Stimulated activated CD8-positive, alpha-beta memory T cell treated with anti-CD3 and anti-CD28 coated beads, Interleukin-12 subunit alpha, Interleukin-12 subunit beta, amount 100 ng/mL, for 24 hours (primary cell): ENCODE measurements around the gene DEF6.
A peak's percentile ranks its signal among the peaks of the same experiment; 100 is the strongest.
"Not testable (repeated sequence)": the region's sequence is repeated elsewhere in the genome, so short reads cannot be mapped to it uniquely, and the experiment has no call there.

Experiments
- DNase-seq: peaks from one replicate; pipeline ENCODE4 v3.0.0-alpha.2; 2020; ENCODE audit errors: extremely low read depth

Gene DEF6

DNA sequence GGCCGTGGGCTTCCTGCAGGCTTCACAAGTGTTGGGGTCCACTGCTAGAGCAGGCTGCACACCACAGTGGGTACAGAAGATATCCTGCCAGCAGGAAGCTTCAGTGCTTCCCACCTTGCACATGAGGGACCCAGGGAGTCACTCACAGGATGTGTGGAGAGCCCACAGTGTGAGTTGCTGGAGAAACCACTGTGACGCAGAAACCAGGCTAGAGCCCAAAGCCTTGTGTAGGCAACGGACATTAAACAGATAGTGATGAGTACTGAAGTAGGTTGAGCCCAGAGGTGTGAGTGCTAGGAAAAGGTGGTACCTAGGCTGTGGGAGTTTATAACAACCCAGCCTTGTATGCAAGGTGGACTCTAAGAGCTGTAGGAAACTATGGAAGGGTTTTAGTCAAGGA lies 18.9 kb upstream of the DEF6 start:
- DNase-seq, result no peak

DNA sequence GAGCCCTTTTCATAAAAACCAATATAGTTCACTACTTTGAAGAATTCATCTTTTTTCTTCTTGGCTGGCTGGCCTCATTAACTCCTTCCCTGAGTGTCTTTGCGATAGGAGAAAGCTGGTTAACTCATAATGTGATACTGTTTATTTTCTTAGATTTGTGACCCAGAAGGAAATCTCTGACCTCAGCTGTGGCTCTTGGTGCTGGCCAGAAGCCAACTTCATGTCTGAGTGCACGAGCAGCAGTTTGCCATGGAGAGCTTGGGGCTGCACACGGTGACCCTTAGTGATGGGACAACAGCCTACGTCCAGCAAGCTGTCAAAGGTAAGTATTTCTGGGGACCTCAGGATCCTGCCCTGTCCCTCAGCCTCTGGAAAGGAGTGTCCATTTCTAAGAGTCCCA lies 16.7 kb upstream of the DEF6 start:
- no peak for DNase-seq

DNA sequence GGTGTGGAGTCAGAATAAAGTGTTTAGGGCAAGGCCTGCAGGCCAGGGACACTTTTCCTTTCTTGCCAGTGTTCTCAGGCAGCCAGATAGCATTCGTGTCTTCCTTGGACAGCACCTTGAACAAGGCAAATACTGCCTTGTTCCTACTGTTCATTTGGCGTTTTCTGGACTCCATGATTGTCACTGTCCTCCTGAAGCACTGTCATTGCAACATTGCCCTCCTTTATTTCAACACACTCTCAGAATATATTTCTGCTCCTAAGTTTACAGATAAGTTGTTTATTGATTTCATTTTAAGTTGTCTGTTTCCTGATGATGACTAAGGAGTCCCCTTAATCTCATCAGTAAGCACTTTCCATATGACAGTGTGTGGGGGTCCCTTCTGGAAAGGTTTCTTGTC lies 15.1 kb upstream of the DEF6 start:
- DNase-seq, result no peak

DNA sequence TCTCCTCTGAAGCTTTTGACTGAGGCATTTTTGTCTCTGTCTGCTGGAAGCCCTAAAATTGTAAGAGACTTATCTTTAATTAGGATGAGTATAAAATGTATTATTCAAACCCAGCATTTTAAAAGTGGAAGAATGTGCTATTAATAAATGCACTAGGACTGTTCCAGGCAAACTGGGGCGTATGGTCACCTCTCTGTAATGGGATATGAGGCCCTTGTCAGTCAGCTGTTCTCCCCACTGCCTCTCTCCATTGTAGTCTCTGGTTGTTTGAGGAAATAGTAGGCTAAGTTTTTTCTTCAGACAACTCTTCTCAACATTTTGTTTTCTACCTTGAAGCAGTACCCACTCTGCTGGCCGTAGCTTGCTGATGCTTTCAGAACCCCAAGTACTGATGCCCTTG lies 14.3 kb upstream of the DEF6 start:
- DNase-seq, result no peak

DNA sequence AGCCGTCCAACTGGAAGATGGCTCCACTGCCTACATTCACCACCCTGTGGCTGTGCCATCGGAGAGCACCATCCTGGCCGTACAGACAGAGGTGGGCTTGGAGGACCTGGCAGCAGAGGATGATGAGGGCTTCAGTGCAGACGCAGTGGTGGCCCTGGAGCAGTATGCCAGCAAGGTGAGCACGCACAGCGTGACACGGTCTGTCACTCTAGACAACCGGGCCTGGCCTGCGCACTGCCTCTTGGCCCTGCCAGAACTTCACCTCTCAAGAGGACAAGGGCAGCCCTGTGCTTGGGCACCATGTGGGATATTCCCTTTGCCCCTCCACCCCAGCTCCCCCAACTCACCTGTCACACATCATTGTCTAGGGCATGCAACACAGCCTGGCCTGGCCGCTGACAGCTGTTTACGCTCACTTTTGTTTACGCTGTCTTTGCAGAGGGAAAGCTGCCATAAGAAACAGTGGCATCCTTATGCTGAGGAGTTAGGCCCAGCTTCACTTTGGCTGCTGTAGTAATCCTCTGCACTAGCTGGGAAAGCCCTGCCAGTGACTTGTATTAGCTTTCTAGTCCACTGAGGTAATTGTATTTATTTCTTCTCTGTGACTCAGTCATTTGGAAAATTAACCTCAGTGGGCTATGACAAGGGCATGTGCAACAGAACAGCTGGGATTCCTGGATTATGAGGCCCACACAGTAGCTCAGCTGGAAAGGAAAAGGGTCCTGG lies 9.8 kb upstream of the DEF6 start:
- DNase-seq, result no peak

DNA sequence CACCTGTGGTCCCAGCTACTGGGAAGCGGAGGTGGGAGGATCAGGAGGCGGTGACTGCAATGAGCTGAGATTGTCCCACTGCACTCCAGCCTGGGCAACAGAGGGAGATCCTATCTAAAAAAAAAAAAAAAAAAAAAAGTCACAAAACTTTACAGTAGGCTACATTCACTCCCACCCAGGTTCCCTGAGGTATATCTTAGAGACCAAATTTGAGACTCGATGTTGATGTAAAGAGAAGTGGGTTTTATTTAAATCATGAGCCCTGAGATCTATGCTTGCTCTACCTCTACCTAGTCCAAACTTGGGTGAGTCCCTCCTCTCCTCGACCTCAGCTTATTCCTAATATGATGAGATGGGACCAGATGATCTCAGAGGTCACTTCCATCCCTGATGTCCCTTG lies 8.8 kb upstream of the DEF6 start:
- DNase-seq, result no peak

DNA sequence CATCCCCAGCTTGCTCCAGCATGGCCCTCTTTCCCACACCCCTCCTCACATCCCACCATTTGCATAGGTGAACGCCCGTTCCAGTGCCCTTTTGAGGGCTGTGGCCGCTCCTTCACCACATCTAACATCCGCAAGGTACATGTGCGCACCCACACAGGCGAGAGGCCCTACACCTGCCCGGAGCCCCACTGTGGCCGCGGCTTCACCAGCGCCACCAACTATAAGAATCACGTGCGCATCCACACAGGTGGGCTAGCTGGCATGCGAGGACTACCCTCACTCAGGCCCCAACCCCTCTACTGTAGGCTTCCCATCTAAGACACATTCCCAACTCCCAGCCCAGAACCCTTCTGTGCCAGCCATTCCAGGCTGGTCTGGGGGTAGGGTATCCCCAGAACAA lies 6.1 kb upstream of the DEF6 start:
- no peak for DNase-seq

DNA sequence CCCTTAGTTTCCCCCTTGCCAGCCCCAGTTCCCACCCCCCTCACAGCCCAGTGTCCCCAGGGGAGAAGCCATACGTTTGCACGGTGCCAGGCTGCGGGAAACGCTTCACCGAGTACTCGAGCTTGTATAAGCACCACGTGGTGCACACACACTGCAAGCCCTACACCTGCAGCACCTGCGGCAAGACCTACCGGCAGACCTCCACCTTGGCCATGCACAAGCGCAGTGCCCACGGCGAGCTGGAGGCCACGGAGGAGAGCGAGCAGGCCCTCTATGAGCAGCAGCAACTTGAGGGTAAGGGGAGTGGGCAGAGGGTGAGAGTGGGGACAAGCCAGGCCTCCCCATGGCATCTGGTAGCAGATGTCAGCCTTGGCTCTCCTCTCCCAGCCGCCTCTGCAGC lies 5.1 kb upstream of the DEF6 start:
- DNase-seq, result no peak

DNA sequence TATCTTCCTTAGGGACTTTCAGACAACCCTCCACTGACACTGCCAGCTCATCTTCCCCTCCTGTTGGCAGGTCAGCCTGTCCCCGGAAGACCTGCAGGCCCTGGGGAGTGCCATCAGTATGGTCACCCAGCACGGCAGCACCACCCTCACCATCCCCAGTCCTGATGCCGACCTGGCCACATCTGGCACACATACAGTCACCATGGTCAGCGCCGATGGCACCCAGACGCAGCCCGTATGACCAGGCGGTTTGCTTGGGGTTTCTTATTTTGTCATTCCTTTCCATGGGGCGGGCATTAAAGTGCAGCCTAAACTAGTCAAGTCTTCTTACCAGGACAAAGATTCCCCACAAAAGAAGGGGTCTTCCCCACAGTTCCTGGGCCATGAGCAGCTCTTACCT lies 3.9 kb upstream of the DEF6 start:
- no peak for DNase-seq

DNA sequence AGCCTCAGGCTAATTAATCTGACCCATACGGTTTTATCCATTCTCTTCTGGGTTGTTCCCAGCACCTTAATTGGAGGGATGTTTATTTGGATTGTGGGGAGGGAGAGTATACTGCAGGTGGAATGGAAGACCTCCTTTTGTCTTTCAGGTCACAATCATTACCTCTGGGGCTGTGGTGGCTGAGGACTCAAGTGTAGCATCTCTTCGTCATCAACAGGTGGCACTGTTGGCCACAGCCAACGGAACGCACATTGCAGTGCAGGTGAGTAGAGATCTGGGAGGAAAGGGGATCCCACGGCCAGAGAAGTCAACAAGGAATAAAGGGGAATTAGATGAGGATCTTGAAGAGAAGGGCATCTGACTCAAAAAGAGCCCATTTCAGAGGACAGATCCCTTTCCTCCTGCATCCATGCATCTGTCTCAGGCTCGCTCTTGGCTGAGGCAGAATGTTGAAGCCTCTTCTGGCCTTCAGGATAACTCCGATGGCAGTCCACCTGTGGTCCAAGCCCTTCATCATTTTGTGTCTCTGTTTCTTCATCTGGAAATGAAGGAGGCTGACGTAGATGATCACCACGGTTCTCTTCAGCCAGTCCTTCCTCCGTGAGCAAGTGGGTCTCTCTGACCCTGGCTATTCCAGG lies 3.2 kb upstream of the DEF6 start:
- DNase-seq, result no peak

DNA sequence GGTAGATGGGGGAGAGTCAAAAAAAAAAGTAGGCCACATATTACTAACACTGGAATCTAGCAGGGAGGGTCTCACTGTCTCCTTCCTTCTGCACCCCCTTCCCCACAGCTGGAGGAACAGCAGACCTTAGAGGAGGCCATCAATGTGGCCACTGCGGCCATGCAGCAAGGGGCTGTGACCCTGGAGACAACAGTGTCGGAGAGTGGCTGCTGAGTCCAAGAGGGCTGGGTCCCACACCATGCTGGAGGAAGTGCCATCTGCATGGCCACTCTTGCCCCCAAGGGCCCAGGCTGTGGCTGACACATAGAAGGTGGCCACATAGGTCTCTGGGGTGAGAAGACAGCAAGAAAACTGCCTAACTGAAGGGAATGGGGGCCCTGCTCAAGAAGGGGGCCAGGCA lies 2.6 kb upstream of the DEF6 start:
- DNase-seq, result no peak

DNA sequence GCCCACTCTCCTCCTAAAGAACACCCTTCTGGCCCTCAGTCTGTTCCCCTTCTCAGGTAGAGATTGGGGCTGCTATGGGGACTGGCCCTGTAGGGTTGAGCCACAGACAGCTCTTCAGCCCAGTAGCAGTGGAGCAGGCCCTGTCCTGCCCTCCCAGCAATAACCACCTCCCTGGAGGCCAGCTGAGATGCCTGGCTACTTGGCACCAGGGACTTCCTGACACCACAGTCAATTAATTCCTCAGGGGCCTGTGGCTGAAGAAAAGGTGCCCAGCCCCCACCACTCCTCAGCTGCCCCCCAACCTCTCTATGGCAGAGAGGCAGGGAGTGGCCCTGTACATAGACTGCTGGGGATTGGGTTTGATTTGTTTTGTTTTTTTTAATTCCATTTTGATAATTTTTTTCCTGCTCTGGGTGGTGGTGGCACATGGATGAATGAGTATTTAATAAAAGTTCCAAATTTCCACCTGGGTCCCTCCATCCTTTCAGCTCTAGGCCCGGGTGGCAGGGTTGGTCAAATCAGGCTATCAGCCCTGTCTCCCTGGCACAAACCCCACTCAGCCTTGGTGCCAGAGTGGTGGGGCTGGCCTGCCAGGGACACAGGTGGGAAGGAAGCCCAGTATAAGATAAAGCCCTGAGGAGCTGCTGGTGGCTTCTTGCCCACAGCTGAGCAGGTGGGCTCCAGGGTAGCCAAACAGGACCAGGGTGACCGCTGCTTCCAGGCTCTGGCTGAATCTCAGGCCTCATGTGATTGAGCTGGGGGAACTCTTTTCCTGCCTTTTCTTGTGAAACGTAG lies 1.9 kb upstream of the DEF6 start:
- no peak for DNase-seq

DNA sequence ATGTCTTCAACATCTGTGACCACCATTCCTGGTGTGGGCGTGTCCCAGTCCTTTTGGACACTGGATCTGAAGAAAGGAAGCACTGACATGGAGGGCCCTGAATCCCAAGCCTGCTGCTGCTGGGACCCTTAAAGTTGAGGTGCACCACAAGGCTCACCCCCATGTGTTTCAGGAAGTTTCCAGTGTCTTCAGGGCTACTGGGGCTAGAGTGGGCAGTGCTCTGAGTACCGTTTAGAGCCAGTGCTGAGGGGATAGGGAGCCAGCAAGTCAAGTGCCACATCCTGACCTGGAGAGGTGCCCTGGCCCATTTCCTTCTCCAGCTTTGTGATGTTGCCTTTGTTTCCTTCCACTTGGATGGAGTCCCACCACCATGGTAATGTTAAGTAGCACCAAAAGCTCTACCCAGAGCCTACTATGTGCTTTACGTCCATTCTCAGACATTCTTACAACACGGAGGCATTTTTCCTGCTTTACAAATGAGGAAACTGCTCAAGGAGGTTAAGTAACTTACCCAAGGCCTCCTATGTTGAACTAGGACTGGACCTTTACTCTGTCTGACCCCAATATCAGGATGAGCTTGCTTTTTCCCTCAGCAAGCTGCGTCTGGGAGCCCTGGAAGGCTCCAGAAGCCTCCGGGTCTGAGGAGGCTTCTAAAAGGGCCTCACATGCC lies 552 bp upstream of the DEF6 start:
- DNase-seq, result no peak

DNA sequence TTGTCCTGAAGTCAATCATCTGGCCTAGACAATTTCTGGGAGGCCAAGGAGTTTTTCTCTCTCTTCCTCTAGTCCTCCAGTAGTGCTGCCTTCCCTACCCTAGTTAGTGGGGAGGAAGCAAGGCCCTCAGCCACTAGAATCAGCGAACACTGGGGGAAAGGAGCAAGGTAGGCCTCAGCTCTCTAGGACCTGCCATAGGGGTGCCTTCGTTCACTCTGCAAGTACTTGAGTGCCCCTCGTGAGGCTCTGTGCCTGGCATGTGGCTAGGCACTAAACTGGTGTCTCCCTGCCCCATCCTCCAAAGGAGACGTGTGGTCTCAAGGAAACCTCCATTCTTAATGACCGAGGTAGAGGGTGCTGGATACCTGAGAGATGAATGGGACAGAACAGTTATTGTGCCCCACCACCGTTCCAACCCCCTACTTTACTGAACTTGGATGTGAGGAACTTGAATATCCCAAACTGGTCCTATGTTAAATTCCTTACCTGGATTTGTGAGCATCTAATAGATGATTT lies 1.1 kb downstream of the DEF6 start:
- no peak for DNase-seq

DNA sequence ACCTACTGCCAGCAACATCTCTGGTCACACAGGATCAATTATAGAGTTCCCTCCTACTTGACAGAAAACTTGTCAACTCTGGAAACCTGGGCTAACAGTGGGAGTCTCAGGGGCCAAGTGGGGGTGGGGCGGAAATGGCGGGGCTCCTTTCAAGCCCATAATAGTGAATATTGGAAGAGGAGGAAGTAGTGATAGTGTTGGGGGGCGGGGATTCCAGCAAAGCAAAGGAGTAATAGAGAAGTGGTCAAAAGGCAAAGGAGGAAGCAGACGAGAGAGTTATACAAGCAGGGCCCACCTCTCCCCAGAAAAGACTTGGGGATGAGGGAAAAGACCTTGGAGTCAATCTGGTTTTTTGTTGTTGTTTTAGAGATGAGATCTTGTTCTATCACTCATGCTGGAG lies 2.1 kb downstream of the DEF6 start:
- DNase-seq, result no peak

DNA sequence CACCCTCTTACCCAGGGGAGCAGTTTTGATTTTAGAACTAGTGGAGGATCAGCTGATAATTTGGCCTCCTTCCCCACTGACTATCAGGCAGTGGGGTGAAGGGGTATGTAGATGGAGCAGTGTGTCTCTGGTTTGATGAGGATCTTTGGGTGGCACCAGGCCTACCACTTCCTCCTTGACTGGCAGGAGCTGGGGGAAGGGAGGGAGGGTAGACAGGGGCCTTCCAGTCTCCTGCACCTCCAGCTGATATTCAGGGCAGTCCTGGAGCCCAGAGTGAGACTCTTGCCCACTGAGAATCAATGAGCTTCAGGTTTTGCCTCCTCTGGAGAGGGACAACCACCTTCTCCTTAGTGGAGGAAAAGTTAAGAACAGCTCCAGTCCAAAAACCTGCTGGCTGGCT lies 3.2 kb downstream of the DEF6 start:
- DNase-seq, result no peak

DNA sequence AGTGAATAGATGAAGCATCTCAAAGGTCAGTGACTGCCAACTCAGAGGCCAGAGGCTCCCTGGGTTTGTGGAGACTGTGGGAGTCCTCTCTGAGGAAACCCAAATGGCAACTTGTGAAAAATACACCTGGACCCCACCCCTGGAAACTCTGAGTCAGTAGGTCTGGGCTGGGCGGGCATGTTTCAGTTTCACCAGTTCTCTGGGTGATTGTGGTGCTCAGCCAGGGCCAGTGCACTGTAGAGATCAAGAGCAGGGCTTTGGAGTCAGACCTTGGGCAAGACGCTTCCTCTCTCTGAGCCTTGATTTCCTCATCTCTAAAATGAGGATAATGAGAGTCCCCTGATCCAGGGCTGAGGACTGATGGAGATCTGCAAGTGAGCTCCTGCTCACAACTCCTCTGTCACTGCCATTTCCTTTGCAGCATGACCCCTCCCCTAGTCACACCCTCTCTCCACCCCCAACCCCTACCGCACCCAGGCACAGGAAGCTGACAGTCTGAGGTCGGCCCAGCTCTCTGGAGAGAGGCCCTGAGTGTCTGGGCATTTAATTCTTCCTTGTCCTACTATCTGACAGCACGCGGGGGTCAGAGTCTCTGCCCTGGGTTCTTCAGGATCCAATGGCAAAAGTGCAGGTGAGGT lies 5.1 kb downstream of the DEF6 start:
- DNase-seq, result peak; percentile 60

DNA sequence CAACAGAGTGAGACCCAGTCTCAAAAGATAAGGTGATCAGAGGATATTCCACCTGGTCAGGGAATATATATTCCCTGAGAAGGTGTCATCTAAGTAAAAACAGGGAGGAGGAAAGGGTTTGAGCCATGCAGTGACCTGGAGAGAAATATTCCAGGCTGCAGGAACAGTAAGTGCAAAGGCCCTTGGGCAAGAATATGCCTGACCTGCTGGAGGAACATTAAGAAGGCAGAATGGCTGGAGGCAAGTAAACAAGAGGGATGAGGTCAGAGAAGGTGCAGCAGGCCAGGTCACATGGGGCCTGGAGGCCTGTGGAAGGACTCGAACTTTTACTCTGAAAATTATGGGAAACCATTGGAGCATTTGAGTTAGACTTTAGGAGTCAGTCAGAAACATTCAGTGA lies 6.7 kb downstream of the DEF6 start:
- DNase-seq, result no peak

DNA sequence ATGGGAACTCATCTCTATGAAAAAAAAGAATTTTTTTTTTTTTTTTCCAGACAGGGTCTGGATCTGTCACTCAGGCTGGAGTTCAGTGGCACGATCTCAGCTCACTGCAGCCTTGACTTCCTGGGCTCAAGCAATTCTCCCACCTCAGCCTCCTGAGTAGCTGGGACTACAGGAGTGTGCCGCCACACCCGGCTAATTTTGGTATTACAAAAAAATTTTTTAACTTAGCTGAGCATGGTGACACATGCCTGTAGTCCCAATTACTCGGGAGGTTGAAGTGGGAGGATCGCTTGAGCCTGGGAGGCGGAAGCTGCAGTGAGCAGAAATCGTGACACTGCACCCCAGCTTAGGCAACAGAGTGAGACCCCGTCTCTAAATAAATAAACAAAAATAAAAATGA lies 7.5 kb downstream of the DEF6 start:
- no peak for DNase-seq

DNA sequence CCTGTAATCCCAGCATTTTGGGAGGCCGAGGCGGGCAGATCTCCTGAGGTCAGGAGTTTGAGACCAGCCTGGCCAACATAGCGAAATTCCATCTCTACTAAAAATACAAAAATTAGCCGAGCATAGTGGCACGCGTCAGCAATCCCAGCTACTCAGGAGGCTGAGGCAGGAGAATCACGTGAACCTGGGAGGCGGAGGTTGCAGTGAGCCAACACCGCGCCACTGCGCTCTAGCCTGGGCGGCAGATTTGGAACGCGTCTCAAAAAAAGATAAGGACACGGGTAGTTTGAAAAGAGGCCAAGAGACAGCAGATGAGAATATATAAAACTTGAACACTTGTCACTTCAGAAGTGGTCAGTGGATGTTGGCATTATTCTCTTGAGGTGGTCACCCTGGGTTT lies 9.5 kb downstream of the DEF6 start:
- DNase-seq, result not testable (repeated sequence)

DNA sequence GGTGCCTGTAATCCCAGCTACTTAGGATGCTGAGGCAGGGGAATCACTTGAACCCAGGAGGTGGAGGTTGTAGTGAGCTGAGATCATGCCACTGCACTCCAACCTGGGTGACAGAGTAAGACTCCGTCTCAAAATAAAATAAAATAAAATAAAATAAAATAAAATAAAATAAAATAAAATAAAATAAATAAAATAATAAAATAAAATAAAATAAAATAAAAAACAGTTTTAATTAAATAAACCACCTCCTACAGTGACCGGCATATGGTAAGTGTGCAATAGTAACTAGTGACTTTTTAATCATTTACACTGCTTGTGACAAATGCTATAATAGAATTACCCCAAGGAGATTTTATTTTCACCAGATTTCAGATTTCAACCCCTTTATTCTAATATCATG lies 10.9 kb downstream of the DEF6 start:
- DNase-seq, result not testable (repeated sequence)
